ENCODE data around the gene RGS17.

DNA sequence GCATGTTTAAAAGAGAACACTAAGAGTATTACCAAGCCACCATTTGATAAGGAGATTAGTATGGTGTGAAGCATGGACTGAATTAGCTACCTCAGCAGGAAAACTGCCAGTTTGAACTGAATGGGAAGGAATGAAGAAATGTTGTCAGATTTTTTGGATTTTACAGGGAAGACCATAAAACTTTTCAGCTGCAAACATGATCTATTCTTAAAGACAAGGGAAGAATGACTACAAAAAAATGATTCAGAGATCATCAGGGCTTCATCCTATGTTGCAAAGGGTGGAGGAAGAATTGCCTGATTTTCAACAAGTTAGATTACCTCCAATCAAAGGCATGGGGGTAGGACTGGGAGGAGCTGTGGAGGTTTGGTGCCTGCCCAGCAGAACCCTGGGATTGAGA lies 79.3 kb downstream of the RGS17 start:
- TF ChIP-seq ZNF207 (IDR thresholded peaks at IDR 0.05; ENCODE audit: borderline replicate concordance) (no peak), SMAD3 (CRISPR knock-in tag; IDR thresholded peaks at IDR 0.05) (no peak), HES4 (CRISPR knock-in tag; IDR thresholded peaks at IDR 0.05; ENCODE audit: borderline replicate concordance) (no peak), ZNF232 (CRISPR knock-in tag; IDR thresholded peaks at IDR 0.05; ENCODE audit: borderline replicate concordance) (no peak), PHF5A (CRISPR knock-in tag; IDR thresholded peaks at IDR 0.05; ENCODE audit: low read depth, unreplicated experiment) (no peak), ARNT (IDR thresholded peaks at IDR 0.05) (no peak), FOSL1 (CRISPR knock-in tag; IDR thresholded peaks at IDR 0.05; ENCODE audit: borderline replicate concordance) (no peak), PHF8 (CRISPR knock-in tag; IDR thresholded peaks at IDR 0.05) (no peak), KLF9 (CRISPR knock-in tag; IDR thresholded peaks at IDR 0.05; ENCODE audit: low read depth) (no peak)
- TF ChIP-seq, protein P1, sequence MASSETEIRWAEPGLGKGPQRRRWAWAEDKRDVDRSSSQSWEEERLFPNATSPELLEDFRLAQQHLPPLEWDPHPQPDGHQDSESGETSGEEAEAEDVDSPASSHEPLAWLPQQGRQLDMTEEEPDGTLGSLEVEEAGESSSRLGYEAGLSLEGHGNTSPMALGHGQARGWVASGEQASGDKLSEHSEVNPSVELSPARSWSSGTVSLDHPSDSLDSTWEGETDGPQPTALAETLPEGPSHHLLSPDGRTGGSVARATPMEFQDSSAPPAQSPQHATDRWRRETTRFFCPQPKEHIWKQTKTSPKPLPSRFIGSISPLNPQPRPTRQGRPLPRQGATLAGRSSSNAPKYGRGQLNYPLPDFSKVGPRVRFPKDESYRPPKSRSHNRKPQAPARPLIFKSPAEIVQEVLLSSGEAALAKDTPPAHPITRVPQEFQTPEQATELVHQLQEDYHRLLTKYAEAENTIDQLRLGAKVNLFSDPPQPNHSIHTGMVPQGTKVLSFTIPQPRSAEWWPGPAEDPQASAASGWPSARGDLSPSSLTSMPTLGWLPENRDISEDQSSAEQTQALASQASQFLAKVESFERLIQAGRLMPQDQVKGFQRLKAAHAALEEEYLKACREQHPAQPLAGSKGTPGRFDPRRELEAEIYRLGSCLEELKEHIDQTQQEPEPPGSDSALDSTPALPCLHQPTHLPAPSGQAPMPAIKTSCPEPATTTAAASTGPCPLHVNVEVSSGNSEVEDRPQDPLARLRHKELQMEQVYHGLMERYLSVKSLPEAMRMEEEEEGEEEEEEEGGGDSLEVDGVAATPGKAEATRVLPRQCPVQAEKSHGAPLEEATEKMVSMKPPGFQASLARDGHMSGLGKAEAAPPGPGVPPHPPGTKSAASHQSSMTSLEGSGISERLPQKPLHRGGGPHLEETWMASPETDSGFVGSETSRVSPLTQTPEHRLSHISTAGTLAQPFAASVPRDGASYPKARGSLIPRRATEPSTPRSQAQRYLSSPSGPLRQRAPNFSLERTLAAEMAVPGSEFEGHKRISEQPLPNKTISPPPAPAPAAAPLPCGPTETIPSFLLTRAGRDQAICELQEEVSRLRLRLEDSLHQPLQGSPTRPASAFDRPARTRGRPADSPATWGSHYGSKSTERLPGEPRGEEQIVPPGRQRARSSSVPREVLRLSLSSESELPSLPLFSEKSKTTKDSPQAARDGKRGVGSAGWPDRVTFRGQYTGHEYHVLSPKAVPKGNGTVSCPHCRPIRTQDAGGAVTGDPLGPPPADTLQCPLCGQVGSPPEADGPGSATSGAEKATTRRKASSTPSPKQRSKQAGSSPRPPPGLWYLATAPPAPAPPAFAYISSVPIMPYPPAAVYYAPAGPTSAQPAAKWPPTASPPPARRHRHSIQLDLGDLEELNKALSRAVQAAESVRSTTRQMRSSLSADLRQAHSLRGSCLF (CRISPR knock-in tag; IDR thresholded peaks at IDR 0.05; ENCODE audit: borderline replicate concordance) = no peak
- TF ChIP-seq, protein P2, sequence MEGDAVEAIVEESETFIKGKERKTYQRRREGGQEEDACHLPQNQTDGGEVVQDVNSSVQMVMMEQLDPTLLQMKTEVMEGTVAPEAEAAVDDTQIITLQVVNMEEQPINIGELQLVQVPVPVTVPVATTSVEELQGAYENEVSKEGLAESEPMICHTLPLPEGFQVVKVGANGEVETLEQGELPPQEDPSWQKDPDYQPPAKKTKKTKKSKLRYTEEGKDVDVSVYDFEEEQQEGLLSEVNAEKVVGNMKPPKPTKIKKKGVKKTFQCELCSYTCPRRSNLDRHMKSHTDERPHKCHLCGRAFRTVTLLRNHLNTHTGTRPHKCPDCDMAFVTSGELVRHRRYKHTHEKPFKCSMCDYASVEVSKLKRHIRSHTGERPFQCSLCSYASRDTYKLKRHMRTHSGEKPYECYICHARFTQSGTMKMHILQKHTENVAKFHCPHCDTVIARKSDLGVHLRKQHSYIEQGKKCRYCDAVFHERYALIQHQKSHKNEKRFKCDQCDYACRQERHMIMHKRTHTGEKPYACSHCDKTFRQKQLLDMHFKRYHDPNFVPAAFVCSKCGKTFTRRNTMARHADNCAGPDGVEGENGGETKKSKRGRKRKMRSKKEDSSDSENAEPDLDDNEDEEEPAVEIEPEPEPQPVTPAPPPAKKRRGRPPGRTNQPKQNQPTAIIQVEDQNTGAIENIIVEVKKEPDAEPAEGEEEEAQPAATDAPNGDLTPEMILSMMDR (CRISPR knock-in tag; IDR thresholded peaks at IDR 0.05) = no peak
- TF ChIP-seq, protein P3, sequence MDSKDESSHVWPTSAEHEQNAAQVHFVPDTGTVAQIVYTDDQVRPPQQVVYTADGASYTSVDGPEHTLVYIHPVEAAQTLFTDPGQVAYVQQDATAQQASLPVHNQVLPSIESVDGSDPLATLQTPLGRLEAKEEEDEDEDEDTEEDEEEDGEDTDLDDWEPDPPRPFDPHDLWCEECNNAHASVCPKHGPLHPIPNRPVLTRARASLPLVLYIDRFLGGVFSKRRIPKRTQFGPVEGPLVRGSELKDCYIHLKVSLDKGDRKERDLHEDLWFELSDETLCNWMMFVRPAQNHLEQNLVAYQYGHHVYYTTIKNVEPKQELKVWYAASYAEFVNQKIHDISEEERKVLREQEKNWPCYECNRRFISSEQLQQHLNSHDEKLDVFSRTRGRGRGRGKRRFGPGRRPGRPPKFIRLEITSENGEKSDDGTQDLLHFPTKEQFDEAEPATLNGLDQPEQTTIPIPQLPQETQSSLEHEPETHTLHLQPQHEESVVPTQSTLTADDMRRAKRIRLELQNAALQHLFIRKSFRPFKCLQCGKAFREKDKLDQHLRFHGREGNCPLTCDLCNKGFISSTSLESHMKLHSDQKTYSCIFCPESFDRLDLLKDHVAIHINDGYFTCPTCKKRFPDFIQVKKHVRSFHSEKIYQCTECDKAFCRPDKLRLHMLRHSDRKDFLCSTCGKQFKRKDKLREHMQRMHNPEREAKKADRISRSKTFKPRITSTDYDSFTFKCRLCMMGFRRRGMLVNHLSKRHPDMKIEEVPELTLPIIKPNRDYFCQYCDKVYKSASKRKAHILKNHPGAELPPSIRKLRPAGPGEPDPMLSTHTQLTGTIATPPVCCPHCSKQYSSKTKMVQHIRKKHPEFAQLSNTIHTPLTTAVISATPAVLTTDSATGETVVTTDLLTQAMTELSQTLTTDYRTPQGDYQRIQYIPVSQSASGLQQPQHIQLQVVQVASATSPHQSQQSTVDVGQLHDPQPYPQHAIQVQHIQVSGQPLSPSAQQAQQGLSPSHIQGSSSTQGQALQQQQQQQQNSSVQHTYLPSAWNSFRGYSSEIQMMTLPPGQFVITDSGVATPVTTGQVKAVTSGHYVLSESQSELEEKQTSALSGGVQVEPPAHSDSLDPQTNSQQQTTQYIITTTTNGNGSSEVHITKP (CRISPR knock-in tag; IDR thresholded peaks at IDR 0.05; ENCODE audit: low read depth) = no peak
